Upper lobe of left lung (tissue), 6 donors: ENCODE results near the gene CAPNS1. TPM values are rescaled to one million over a fixed set of nuclear protein-coding genes. Genes with fewer than 3 reads are reported as not detected.
A peak's percentile ranks its signal among the peaks of the same experiment; 100 is the strongest.

Experiments
- ATAC-seq, 2 donors: fragments of 200-7000 bp; cut with Tn5 transposase; one replicate each; pipeline ENCODE4 v1.9.1; 2022; ENCODE audit warnings: mild to moderate bottlenecking in 2 of 2, moderate library complexity in 2 of 2; ENCODE audit not compliant: low FRiP score in 2 of 2
- DNase-seq, 2 donors: peaks; one replicate each; pipeline ENCODE4 v3.0.0-alpha.2; 2019 to 2020
- H3K27ac ChIP-seq, 4 donors: fragments of 200-600 bp; sonication (generic); one replicate each; pipeline ENCODE4 v1.5.1; 2016 to 2019
- H3K27me3 ChIP-seq, 4 donors: fragments of 200-600 bp; sonication (generic); one replicate each; pipeline ENCODE4 v1.5.1; 2017 to 2019
- H3K36me3 ChIP-seq, 4 donors: fragments of 200-600 bp; sonication (generic); one replicate each; pipeline ENCODE4 v1.5.1; 2016 to 2019
- H3K4me1 ChIP-seq, 4 donors: fragments of 200-600 bp; sonication (generic); one replicate each; pipeline ENCODE4 v1.5.1; 2018 to 2019
- H3K4me3 ChIP-seq, 4 donors: fragments of 200-600 bp; sonication (generic); one replicate each; pipeline ENCODE4 v1.5.1; 2017 to 2019; ENCODE audit warnings: mild to moderate bottlenecking in 2 of 4, moderate library complexity in 1 of 4
- H3K9me3 ChIP-seq, 4 donors: fragments of 200-600 bp; sonication (generic); one replicate each; pipeline ENCODE4 v1.5.1; 2018 to 2019
- CTCF ChIP-seq, 6 experiments: fragments of 450-650 bp in 4 of 6; fragments of 200-600 bp in 2 of 6; sonication (generic) in 2 of 6; IDR thresholded peaks; one replicate each; pipeline ENCODE4 v1.5.1; 2016 to 2019; ENCODE audit warnings: antibody characterized with exemption in 6 of 6
- EP300 ChIP-seq, 4 donors: sonication (generic); formaldehyde crosslinking; IDR thresholded peaks; one replicate each; pipeline ENCODE4 v1.5.1; 2017; ENCODE audit warnings: antibody characterized with exemption in 4 of 4, control low read depth in 2 of 4
- POLR2A ChIP-seq, 4 donors: fragments of 450-650 bp; IDR thresholded peaks; one replicate each; pipeline ENCODE4 v1.5.1; 2016 to 2017; ENCODE audit warnings: antibody characterized with exemption in 4 of 4, mild to moderate bottlenecking in 2 of 4
- POLR2AphosphoS5 ChIP-seq, 2 donors: sonication (generic); formaldehyde crosslinking; IDR thresholded peaks; one replicate each; pipeline ENCODE4 v1.5.1; 2017; ENCODE audit warnings: antibody characterized with exemption in 2 of 2
- WGBS, 2 donors: methylation state at CpG; one replicate each; pipeline ENCODE4 v1.1.5; 2017 to 2018; 5-methylcytosine and 5-hydroxymethylcytosine counted together
- total RNA-seq, 6 donors: library from RNA; depleted of rRNA in 4 of 6; stranded (reverse); fragments of >200 nt in 4 of 6; gene quantifications; one replicate each; pipeline versions ENCODE4 v1.1.0 to v1.2.1, GENCODE V29; 2016 to 2021
- donor health status: DM: no; HTN: no; CAD: no; lungs with moderate emphysema.
- donor health status: DM: no; HTN: yes; CAD: no; lungs with severe emphysema.

The CAPNS1 gene
- total RNA-seq, 6 donors from 2014 or later, result 144 to 746 (median 340) TPM

GRCh38 chr19:36152352-36153091, 12.7 kb downstream of the CAPNS1 start, which contains the start of gene COX7A1:
Gene COX7A1 (minus strand): TSS chr19:36152447. CDS start chr19:36152407, 40 bp downstream.
- WGBS, 2 donors, result 44 to 48% methylated on average over 31 to 40 of the region's 40 CpGs
- Histone ChIP-seq H3K4me1 (peaks cover 8 to 25% (median 14%) of the 10 kb centered on the region in 4 donors), H3K36me3 (peaks cover 13 to 39% (median 36%) of the 10 kb centered on the region in 4 donors), H3K27ac (peak within 1 kb of the TSS; percentile 89 to 99 (median 96)), H3K9me3 (no peaks in the 10 kb centered on the region), H3K27me3 (no peaks in the 10 kb centered on the region), H3K4me3 (peak within 1 kb of the TSS; percentile 50 to 62 (median 54))
- DNase-seq (peak; percentile 43 to 89), ATAC-seq (peak; percentile 85 to 86)
- TF ChIP-seq EP300 (IDR thresholded peaks at IDR 0.05) (no peak), POLR2AphosphoS5 (IDR thresholded peaks at IDR 0.05) (peak; percentile 56 to 93), CTCF (IDR thresholded peaks at IDR 0.05) (no peak), POLR2A (IDR thresholded peaks at IDR 0.05) (peak in 3 of 4 donors; percentile 14 to 38 (median 14))

- no peaks in the 10 kb centered on the region for H3K27me3 ChIP-seq
- no peak for TF ChIP-seq EP300 (IDR thresholded peaks at IDR 0.05)
- TF ChIP-seq POLR2AphosphoS5 (IDR thresholded peaks at IDR 0.05), result no peak
- no peak for ATAC-seq
- H3K36me3 ChIP-seq, result peaks cover 7 to 33% (median 30%) of the 10 kb centered on the region in 4 donors
- no peaks in the 10 kb centered on the region for H3K9me3 ChIP-seq
- peak overlapping the region in 2 of 4 donors; percentile 51 to 57 for H3K4me3 ChIP-seq
- peak overlapping the region; percentile 89 to 99 (median 96) for H3K27ac ChIP-seq
- H3K4me1 ChIP-seq, result peaks cover 8 to 25% (median 14%) of the 10 kb centered on the region in 4 donors
- WGBS, 2 donors, result 93% methylated on average over 10 of the region's 10 CpGs
- no peak for DNase-seq
These were observed 13.3 kb downstream of the CAPNS1 start for GRCh38 chr19:36153126-36153525.

- Histone ChIP-seq H3K4me1 (peaks cover 0 to 9% (median 0%) of the 10 kb centered on the region in 4 donors), H3K36me3 (peaks cover 0 to 6% (median 0%) of the 10 kb centered on the region in 4 donors), H3K9me3 (no peaks in the 10 kb centered on the region), H3K4me3 (no peak overlapping the region), H3K27me3 (no peaks in the 10 kb centered on the region), H3K27ac (no peak overlapping the region)
- ATAC-seq, result no peak
- TF ChIP-seq CTCF (IDR thresholded peaks at IDR 0.05) (no peak), POLR2A (IDR thresholded peaks at IDR 0.05) (no peak), POLR2AphosphoS5 (IDR thresholded peaks at IDR 0.05) (no peak), EP300 (IDR thresholded peaks at IDR 0.05) (no peak)
- 70 to 78% methylated on average over 7 of the region's 7 CpGs for WGBS, 2 donors
- no peak for DNase-seq
These were observed 21.1 kb downstream of the CAPNS1 start for GRCh38 chr19:36160821-36161596.

- TF ChIP-seq POLR2A (IDR thresholded peaks at IDR 0.05), result no peak
- TF ChIP-seq POLR2AphosphoS5 (IDR thresholded peaks at IDR 0.05), result no peak
- no peak for TF ChIP-seq CTCF (IDR thresholded peaks at IDR 0.05)
- TF ChIP-seq EP300 (IDR thresholded peaks at IDR 0.05), result no peak
- WGBS, 2 donors, result 96 to 99% methylated on average over 12 of the region's 12 CpGs
- Histone ChIP-seq H3K27ac (no peak overlapping the region), H3K9me3 (no peaks in the 10 kb centered on the region), H3K27me3 (no peaks in the 10 kb centered on the region), H3K4me1 (peaks cover 0 to under 1% (median 0%) of the 10 kb centered on the region in 4 donors), H3K36me3 (peaks cover 0 to 12% (median 0%) of the 10 kb centered on the region in 4 donors), H3K4me3 (no peak overlapping the region)
- DNase-seq (no peak), ATAC-seq (no peak)
These were observed 23.9 kb downstream of the CAPNS1 start for GRCh38 chr19:36163813-36164212.
